Activated naive CD4-positive, alpha-beta T cell (primary cell): Measurements from ENCODE around the gene A2ML1.
"Not testable (repeated sequence)": the region's sequence is repeated elsewhere in the genome, so short reads cannot be mapped to it uniquely, and the experiment has no call there.

Experiments used
- DNase-seq, 4 experiments: peaks; one replicate each; lab custom pipeline; 2025; lab: John Stamatoyannopoulos, UW

Gene A2ML1

GRCh38 chr12:8817856-8818255, 4.6 kb upstream of the A2ML1 start:
- DNase-seq: no peak

GRCh38 chr12:8818526-8818925, 3.9 kb upstream of the A2ML1 start:
- no peak for DNase-seq

GRCh38 chr12:8819666-8819980, 2.8 kb upstream of the A2ML1 start:
- DNase-seq: no peak

- DNase-seq: not testable (repeated sequence)
Observed at GRCh38 chr12:8820676-8821407, 1.6 kb upstream of the A2ML1 start.

GRCh38 chr12:8821591-8821990, 830 bp upstream of the A2ML1 start:
- DNase-seq: no peak

- DNase-seq: no peak
Observed at GRCh38 chr12:8823565-8824300, 1.3 kb downstream of the A2ML1 start.

GRCh38 chr12:8827551-8828256, 5.3 kb downstream of the A2ML1 start:
- no peak for DNase-seq

- DNase-seq: no peak
Observed at GRCh38 chr12:8828257-8829124, 6.1 kb downstream of the A2ML1 start.

GRCh38 chr12:8829125-8829518, 6.7 kb downstream of the A2ML1 start:
- no peak for DNase-seq

GRCh38 chr12:8829621-8830020, 7.2 kb downstream of the A2ML1 start:
- no peak for DNase-seq

- DNase-seq: no peak
Observed at GRCh38 chr12:8831116-8831515, 8.7 kb downstream of the A2ML1 start.

GRCh38 chr12:8832500-8832899, 10.1 kb downstream of the A2ML1 start:
- DNase-seq: no peak

GRCh38 chr12:8834230-8834629, 11.8 kb downstream of the A2ML1 start:
- no peak for DNase-seq

GRCh38 chr12:8837291-8837690, 14.9 kb downstream of the A2ML1 start:
- no peak for DNase-seq

GRCh38 chr12:8840321-8840720, 17.9 kb downstream of the A2ML1 start:
- DNase-seq: no peak

GRCh38 chr12:8840938-8841633, 18.7 kb downstream of the A2ML1 start:
- no peak for DNase-seq

GRCh38 chr12:8841778-8842177, 19.4 kb downstream of the A2ML1 start:
- no peak for DNase-seq

- no peak for DNase-seq
Observed at GRCh38 chr12:8844665-8845064, 22.2 kb downstream of the A2ML1 start.

GRCh38 chr12:8846305-8846704, 23.9 kb downstream of the A2ML1 start:
- DNase-seq: no peak

GRCh38 chr12:8847435-8847834, 25.0 kb downstream of the A2ML1 start:
- no peak for DNase-seq

GRCh38 chr12:8849876-8850275, 27.5 kb downstream of the A2ML1 start:
- no peak for DNase-seq

- no peak for DNase-seq
Observed at GRCh38 chr12:8852119-8852518, 29.7 kb downstream of the A2ML1 start.
